Measurements from ENCODE around the gene SELENON.

DNA sequence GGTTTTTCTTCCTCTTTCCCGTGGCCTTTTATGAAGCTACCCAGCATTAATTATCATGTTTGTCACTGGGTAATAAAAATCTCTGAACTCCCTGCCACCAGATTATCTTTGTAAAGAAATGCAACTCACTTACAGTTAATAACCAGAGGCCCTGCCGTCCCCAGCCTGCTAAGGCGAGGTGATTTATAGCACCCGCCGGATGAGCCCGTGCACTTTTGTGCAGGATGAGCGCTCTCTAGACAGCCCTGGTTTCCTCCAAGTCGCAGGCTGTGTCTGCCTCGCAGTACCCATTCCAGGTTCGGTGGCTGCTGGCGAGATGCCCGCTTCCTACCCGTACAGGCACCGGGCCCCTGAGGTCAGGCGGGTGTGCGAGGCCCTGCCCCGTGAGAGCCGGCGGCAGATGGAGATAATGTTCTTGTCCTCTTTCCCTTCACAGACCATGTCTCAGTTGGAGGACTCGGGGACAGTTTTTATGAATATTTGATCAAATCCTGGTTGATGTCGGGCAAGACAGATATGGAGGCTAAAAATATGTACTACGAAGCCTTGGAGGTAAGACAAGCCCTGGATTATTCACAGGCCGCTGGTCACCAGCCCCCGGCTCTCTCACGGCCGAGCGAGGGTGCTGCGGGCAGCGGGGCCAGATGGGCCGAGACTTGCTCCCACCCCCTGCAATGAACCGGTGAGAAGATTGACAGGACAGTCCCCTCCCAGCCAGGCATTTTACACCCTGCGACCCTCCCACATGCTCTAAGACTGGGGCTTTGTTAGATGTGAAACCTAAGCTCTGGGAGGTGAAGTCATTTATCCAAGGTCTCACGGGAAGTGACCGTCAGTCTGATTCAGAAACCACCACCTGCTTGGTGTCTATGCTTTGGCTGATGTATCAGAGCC, 28.5 kb upstream of the SELENON start:
- TF ChIP-seq, protein P1, sequence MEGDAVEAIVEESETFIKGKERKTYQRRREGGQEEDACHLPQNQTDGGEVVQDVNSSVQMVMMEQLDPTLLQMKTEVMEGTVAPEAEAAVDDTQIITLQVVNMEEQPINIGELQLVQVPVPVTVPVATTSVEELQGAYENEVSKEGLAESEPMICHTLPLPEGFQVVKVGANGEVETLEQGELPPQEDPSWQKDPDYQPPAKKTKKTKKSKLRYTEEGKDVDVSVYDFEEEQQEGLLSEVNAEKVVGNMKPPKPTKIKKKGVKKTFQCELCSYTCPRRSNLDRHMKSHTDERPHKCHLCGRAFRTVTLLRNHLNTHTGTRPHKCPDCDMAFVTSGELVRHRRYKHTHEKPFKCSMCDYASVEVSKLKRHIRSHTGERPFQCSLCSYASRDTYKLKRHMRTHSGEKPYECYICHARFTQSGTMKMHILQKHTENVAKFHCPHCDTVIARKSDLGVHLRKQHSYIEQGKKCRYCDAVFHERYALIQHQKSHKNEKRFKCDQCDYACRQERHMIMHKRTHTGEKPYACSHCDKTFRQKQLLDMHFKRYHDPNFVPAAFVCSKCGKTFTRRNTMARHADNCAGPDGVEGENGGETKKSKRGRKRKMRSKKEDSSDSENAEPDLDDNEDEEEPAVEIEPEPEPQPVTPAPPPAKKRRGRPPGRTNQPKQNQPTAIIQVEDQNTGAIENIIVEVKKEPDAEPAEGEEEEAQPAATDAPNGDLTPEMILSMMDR (IDR thresholded peaks at IDR 0.05): no peak
- TF ChIP-seq POLR2A (IDR thresholded peaks at IDR 0.05) (no peak), EP300 (IDR thresholded peaks at IDR 0.05) (no peak)
